Upper lobe of left lung (tissue), 4 donors: Measurements from ENCODE around the gene PRDM13.

Experiments
- CTCF ChIP-seq, 6 experiments: fragments of 450-650 bp in 4 of 6; fragments of 200-600 bp in 2 of 6; sonication (generic) in 2 of 6; IDR thresholded peaks; one replicate each; pipeline ENCODE4 v1.5.1; 2016 to 2019; ENCODE audit warnings: antibody characterized with exemption in 6 of 6
- EP300 ChIP-seq, 4 donors: sonication (generic); formaldehyde crosslinking; IDR thresholded peaks; one replicate each; pipeline ENCODE4 v1.5.1; 2017; ENCODE audit warnings: antibody characterized with exemption in 4 of 4, control low read depth in 2 of 4
- POLR2A ChIP-seq, 4 donors: fragments of 450-650 bp; IDR thresholded peaks; one replicate each; pipeline ENCODE4 v1.5.1; 2016 to 2017; ENCODE audit warnings: antibody characterized with exemption in 4 of 4, mild to moderate bottlenecking in 2 of 4
- POLR2AphosphoS5 ChIP-seq, 2 donors: sonication (generic); formaldehyde crosslinking; IDR thresholded peaks; one replicate each; pipeline ENCODE4 v1.5.1; 2017; ENCODE audit warnings: antibody characterized with exemption in 2 of 2

GRCh38 chr6:99641270-99641669, 34.6 kb downstream of the PRDM13 start:
- no peak for TF ChIP-seq EP300 (IDR thresholded peaks at IDR 0.05)
- TF ChIP-seq POLR2A (IDR thresholded peaks at IDR 0.05): no peak
- TF ChIP-seq CTCF (IDR thresholded peaks at IDR 0.05): no peak
- TF ChIP-seq POLR2AphosphoS5 (IDR thresholded peaks at IDR 0.05): no peak
